ENCODE measurements around the gene NUCKS1.

The NUCKS1 gene

GRCh38 chr1:205714190-205714905 lies 35.6 kb downstream of the NUCKS1 start:
- peak; percentile 43 for TF ChIP-seq POLR2AphosphoS5 (IDR thresholded peaks at IDR 0.05; ENCODE audit: low read depth, low read length)
- TF ChIP-seq TAF1 (IDR thresholded peaks at IDR 0.05; ENCODE audit: borderline replicate concordance, insufficient read depth, low read length), result no peak

- TF ChIP-seq TAF1 (IDR thresholded peaks at IDR 0.05; ENCODE audit: borderline replicate concordance, insufficient read depth, low read length), result no peak
- no peak for TF ChIP-seq SIN3A (IDR thresholded peaks at IDR 0.05; ENCODE audit: borderline replicate concordance, insufficient read depth, low read length)
- TF ChIP-seq POLR2AphosphoS5 (IDR thresholded peaks at IDR 0.05; ENCODE audit: low read depth, low read length), result no peak
- no peak for TF ChIP-seq REST (IDR thresholded peaks at IDR 0.05; ENCODE audit: insufficient read depth in 1 of 2, low read depth in 2 of 2, low read length in 2 of 2)
- no peak for TF ChIP-seq FOXP2 (optimal IDR thresholded peaks at IDR 0.05; ENCODE audit: borderline replicate concordance, extremely low read depth, extremely low read length, insufficient read depth)
These were observed 38.6 kb downstream of the NUCKS1 start for GRCh38 chr1:205711105-205712048.

- TF ChIP-seq POLR2AphosphoS5 (IDR thresholded peaks at IDR 0.05; ENCODE audit: low read depth, low read length), result no peak
- no peak for TF ChIP-seq REST (IDR thresholded peaks at IDR 0.05; ENCODE audit: insufficient read depth in 1 of 2, low read depth in 2 of 2, low read length in 2 of 2)
- TF ChIP-seq SIN3A (IDR thresholded peaks at IDR 0.05; ENCODE audit: borderline replicate concordance, insufficient read depth, low read length), result no peak
- TF ChIP-seq FOXP2 (optimal IDR thresholded peaks at IDR 0.05; ENCODE audit: borderline replicate concordance, extremely low read depth, extremely low read length, insufficient read depth), result no peak
- TF ChIP-seq TAF1 (IDR thresholded peaks at IDR 0.05; ENCODE audit: borderline replicate concordance, insufficient read depth, low read length), result no peak
These were observed 39.5 kb downstream of the NUCKS1 start for GRCh38 chr1:205710201-205711062.

- TF ChIP-seq FOXP2 (optimal IDR thresholded peaks at IDR 0.05; ENCODE audit: borderline replicate concordance, extremely low read depth, extremely low read length, insufficient read depth) (no peak), SIN3A (IDR thresholded peaks at IDR 0.05; ENCODE audit: borderline replicate concordance, insufficient read depth, low read length) (no peak), TAF1 (IDR thresholded peaks at IDR 0.05; ENCODE audit: borderline replicate concordance, insufficient read depth, low read length) (no peak), REST (IDR thresholded peaks at IDR 0.05; ENCODE audit: insufficient read depth in 1 of 2, low read depth in 2 of 2, low read length in 2 of 2) (no peak), POLR2AphosphoS5 (IDR thresholded peaks at IDR 0.05; ENCODE audit: low read depth, low read length) (no peak)
These were observed 40.3 kb downstream of the NUCKS1 start for GRCh38 chr1:205709640-205710039.

GRCh38 chr1:205709059-205709398 lies 41.0 kb downstream of the NUCKS1 start:
- no peak for TF ChIP-seq REST (IDR thresholded peaks at IDR 0.05; ENCODE audit: insufficient read depth in 1 of 2, low read depth in 2 of 2, low read length in 2 of 2)
- no peak for TF ChIP-seq POLR2AphosphoS5 (IDR thresholded peaks at IDR 0.05; ENCODE audit: low read depth, low read length)
- no peak for TF ChIP-seq FOXP2 (optimal IDR thresholded peaks at IDR 0.05; ENCODE audit: borderline replicate concordance, extremely low read depth, extremely low read length, insufficient read depth)
- TF ChIP-seq SIN3A (IDR thresholded peaks at IDR 0.05; ENCODE audit: borderline replicate concordance, insufficient read depth, low read length), result no peak
- TF ChIP-seq TAF1 (IDR thresholded peaks at IDR 0.05; ENCODE audit: borderline replicate concordance, insufficient read depth, low read length), result no peak

Data from PFSK-1 (cell line).